Midbrain (tissue), 1 donor: Measurements from ENCODE around the gene GNPTG.

Source experiments
- DNase-seq: peaks from one replicate; lab custom pipeline; 2025; lab: John Stamatoyannopoulos, UW

The GNPTG gene

GRCh38 chr16:1371054-1371978 lies 19.6 kb downstream of the GNPTG start:
- no peak for DNase-seq

GRCh38 chr16:1372292-1372950 lies 20.7 kb downstream of the GNPTG start:
- DNase-seq = no peak

GRCh38 chr16:1374418-1375297 lies 22.9 kb downstream of the GNPTG start:
- no peak for DNase-seq

DNA sequence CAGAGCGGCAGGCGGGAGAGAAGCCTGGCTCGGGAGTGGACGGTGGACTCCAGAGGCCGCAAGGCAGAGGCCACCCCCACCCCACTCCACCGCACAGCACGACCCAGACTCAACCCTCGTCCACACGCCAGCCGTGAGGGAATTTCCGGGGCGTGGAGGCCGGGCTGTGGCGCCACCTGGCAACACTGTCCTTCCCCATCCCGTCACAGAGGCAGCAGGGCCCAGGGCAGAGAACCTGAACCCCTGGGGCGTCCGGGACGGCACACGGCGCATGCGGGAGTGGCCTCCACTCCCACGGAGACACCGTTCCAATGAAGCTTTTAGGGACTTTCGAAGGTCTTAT lies 23.5 kb downstream of the GNPTG start:
- no peak for DNase-seq

DNA sequence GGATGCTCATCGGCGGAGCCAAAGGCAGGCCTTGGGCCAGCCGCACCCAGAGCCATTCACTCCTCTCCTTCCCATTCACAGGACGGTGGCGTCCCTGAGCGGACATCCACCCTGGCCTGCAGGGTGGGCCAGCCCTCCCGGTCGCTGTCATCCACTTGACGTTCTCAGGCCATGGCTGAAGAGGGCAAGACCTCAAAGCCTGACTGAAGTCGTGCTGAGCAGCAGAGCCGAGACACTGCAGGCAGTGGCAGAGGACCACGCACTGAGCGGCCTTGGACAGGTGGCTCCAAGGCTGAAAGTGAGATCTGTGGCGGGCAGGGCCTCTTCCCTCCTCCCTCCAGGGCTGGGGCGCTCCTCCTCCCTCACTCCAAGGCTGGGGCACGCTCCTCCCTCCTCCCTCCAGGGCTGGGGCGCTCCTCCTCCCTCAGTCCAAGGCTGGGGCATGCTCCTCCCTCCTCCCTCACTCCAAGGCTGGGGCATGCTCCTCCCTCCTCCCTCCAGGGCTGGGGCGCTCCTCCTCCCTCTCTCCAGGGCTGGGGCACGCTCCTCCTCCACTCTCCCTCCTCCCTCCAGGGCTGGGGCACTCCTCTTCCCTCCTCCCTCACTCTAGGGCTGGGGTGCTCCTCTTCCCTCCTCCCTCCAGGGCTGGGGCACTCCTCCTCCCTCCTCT lies 24.1 kb downstream of the GNPTG start:
- DNase-seq = no peak

GRCh38 chr16:1377406-1378010 lies 25.8 kb downstream of the GNPTG start:
- DNase-seq = peak; percentile 59

DNA sequence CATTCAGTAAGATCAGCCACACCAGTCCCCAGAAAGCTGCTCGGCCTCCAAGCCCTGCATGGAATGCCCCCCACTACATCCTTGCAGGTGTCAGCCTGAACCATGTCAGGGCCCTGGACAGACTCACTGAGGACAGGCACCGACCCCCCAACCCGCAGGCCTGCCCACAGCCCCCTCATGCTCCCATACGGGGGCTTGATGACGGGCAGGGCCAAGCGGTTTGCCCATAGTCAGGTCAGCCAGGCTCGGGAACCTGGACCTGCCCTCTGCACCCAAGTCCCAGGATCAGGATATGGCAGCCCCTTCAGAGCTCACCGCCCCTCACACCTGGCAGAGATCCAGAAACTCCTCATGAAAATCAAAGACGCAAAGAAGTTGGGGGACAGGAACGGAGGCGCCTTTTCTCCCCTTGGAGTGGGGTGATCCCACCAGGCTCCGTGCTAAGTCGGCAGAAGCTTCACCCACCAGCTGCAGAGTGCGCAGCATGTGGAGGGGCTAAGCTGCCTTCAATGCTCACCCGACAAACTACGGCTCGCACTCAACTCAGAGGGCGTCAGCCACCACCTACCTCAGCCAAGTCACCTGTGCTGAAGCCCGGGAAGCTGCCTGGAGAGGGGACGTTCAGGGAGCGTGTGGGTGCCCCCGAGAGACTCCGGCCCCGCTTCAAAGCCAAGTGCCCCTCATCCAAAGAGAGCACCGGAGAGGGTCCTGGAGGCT lies 26.5 kb downstream of the GNPTG start:
- DNase-seq = no peak

GRCh38 chr16:1378804-1379303 lies 27.1 kb downstream of the GNPTG start:
- DNase-seq = peak; percentile 30

DNA sequence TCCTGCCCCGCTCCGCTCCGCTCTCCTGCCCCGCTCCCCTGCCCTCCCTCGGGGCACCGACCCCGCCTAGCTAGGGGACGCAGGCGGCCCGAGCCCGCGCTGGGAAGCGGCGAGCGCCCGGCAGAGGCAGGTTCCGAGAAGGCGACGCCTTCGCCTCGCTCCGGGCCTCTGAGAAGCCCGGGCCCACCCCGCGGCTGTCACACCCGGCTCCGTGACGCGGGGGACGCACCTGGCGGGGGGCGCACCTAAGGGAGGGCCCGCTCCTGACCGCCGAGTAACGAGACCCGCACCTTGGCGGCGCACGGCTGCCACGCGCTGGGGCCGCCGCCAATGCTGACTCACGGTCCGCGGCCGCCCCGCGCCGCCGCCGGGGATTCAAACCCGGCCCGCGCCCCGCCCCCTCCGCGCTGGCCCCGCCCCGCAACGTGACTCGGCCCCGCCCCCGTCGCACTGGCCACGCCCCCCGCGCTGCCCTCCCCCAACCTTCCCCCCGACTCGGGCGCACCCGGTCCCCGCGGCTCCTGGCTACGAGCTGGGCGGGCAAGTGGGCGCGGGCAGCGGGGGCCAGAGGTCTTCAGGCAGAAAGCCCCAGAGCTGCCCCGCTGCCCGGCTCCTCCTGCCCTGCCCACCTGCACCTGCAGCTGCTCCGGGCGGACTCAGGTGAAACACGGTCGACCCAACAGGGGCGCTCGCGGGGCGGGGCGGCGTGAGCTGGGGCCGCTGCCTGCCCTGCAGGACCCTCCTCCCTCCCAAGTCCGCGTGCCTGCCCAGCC lies 27.8 kb downstream of the GNPTG start:
- DNase-seq = peak; percentile 30

GRCh38 chr16:1380195-1380594 lies 28.5 kb downstream of the GNPTG start:
- DNase-seq = no peak

DNA sequence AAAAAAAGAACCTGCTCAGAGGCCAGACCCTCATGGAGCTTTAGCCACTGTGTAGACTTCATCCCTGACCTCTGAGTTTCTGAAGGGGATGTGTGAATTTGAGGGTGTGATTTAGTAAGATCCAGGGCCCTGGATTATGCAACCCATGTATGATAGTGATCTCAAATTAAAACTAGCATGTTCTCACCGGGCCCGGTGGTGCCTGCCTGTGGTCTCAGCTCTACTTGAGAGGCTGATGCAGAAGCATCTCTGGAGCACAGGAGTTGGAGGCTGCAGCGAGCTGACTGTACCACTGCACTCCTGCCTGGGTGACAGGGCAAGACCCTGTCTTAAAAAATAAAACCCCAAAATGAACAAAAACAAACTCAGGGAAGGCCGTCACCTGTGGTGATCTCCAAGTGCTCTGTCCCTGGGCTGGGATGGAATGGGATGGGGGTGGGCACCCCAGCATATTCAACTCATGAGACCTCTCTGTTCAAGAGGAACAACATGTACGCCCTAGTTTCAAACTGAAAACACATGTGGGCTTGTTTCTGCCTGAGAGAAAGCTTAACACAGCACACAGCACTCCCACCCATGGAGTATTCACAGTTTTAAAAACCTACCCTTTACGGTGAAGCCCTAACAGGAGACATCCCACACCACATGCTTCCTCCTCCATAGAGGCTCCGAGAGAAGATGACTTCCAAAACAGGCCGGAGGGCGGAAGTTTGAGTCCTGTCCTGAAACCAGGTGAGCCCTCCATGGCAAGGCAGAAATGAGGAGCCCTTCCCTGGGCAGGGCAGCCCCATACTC lies 30.1 kb downstream of the GNPTG start:
- DNase-seq = no peak

DNA sequence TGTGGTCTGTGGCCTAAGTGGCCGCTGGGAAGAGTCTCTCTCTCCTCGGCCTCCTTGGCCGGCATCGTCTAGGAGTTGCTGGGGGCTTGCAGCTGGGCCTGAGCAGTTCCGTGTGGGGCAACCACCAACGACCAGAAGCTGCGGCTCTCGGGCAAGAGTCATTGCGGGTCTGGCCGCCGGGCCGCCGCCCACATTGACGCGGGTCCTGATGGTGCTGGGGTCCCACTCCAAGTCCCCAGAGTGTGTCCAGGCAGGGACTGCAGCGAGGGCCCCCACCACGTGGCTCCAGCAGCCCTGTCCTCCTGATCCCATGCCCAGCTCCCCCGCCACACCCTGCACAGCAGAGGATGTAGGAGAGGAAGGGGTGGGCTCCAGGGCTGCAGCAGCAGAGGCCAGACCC lies 31.8 kb downstream of the GNPTG start:
- DNase-seq = no peak

GRCh38 chr16:1385232-1385631 lies 33.5 kb downstream of the GNPTG start:
- no peak for DNase-seq

- DNase-seq = no peak
Observed at GRCh38 chr16:1387331-1387730, 35.6 kb downstream of the GNPTG start.

GRCh38 chr16:1389762-1390161 lies 38.0 kb downstream of the GNPTG start:
- DNase-seq = no peak

DNA sequence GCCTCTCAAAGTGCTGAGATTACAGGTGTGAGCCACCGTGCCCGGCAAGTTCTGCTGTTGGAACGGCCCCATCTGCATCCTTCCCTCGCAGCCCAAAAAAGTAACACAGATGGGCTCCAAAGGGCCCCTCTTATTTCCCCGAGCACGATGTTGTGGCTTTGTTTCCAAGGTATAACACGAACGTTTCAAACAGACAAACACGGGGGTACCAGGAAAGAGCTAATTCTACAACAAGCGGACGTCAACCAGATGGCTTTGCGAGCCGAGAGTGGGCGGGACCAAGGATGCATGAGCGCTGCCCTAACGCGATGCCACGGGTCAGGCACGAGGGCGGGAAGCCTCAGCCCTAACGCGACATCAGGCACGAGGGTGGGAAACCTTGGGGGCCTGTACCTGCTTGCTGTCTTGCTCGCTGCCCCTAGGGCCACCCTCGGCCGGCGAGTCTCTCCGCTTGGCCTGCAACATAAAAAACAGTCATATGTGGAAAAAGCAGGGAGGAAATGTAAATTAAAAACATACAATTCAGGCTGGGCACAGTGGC lies 38.6 kb downstream of the GNPTG start:
- DNase-seq = no peak

- DNase-seq = no peak
Observed at GRCh38 chr16:1392826-1393225, 41.1 kb downstream of the GNPTG start.

- DNase-seq = no peak
Observed at GRCh38 chr16:1393613-1394176, 42.0 kb downstream of the GNPTG start.
